Gastroesophageal sphincter (tissue), 3 donors: ENCODE measurements around the gene ADGB.

ENCODE experiments used
- POLR2A ChIP-seq, 2 donors: fragments of 450-650 bp; IDR thresholded peaks; one replicate each; pipeline ENCODE4 v1.6.1; 2017; ENCODE audit warnings: antibody characterized with exemption in 2 of 2, mild to moderate bottlenecking in 2 of 2, moderate library complexity in 1 of 2
- POLR2AphosphoS5 ChIP-seq: sonication (generic); formaldehyde crosslinking; IDR thresholded peaks from one replicate; pipeline ENCODE4 v1.6.1; 2017; ENCODE audit warnings: antibody characterized with exemption
- TF ChIP-seq, protein P1 (sequence below), 4 experiments: fragments of 200-600 bp in 2 of 4; fragments of 450-650 bp in 2 of 4; sonication (generic) in 1 of 4; IDR thresholded peaks; one replicate each; pipeline ENCODE4 v1.5.1; 2017 to 2019; ENCODE audit warnings: antibody characterized with exemption in 4 of 4, mild to moderate bottlenecking in 2 of 4, moderate library complexity in 2 of 4

DNA sequence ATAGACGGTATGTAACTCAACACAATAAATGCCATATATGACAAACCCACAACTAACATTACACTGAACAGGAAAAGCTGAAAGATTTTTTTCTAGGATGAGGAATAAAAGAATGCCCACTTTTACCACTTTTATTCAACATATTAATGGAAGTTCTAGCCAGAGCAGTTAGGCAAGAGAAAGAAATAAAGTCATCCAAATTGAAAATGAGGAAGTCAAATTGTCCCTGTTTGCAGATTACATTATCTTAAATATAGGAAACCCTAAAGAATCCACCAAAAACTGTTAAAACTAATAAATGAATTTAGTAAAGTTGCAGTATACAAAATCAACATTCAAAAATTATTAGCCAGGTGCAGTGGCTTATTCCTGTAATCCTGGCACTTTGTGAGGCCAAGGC, 24.6 kb upstream of the ADGB start:
- TF ChIP-seq POLR2A (IDR thresholded peaks at IDR 0.05) (no peak), POLR2AphosphoS5 (no peak)
- TF ChIP-seq, protein P1, sequence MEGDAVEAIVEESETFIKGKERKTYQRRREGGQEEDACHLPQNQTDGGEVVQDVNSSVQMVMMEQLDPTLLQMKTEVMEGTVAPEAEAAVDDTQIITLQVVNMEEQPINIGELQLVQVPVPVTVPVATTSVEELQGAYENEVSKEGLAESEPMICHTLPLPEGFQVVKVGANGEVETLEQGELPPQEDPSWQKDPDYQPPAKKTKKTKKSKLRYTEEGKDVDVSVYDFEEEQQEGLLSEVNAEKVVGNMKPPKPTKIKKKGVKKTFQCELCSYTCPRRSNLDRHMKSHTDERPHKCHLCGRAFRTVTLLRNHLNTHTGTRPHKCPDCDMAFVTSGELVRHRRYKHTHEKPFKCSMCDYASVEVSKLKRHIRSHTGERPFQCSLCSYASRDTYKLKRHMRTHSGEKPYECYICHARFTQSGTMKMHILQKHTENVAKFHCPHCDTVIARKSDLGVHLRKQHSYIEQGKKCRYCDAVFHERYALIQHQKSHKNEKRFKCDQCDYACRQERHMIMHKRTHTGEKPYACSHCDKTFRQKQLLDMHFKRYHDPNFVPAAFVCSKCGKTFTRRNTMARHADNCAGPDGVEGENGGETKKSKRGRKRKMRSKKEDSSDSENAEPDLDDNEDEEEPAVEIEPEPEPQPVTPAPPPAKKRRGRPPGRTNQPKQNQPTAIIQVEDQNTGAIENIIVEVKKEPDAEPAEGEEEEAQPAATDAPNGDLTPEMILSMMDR (IDR thresholded peaks at IDR 0.05) = no peak
